ENCODE results near the gene MYRIP. TPM values are rescaled to one million over a fixed set of nuclear protein-coding genes. Genes with fewer than 3 reads are reported as not detected.

Gene MYRIP
- polyA plus RNA-seq, 3 donors: not detected

GRCh38 chr3:40137591-40138295 is 328.3 kb downstream of the MYRIP start:
- H3K4me2 ChIP-seq (replicated peaks; ENCODE audit: extremely low read depth, low read length, poor library complexity, severe bottlenecking): no peak overlapping the region
- no peak overlapping the region for H3K4me3 ChIP-seq (replicated peaks in 1 of 3; ENCODE audit: low read depth in 2 of 3, low read length in 3 of 3)
- intact Hi-C loops (cut with micrococcal nuclease): no loop called here
- H3K36me3 ChIP-seq (replicated peaks in 1 of 2; ENCODE audit: control insufficient read depth in 1 of 2, insufficient read depth in 2 of 2, low read length in 2 of 2): no peaks in the 10 kb centered on the region
- TF ChIP-seq CTCF (IDR thresholded peaks at IDR 0.05): no peak
- H3K27ac ChIP-seq (ENCODE audit: low read depth in 1 of 2, low read length in 2 of 2): no peak overlapping the region
- no peak overlapping the region for H2AFZ ChIP-seq (ENCODE audit: insufficient read depth, low read depth, low read length, poor library complexity, severe bottlenecking)
- no peak overlapping the region for H3K4me3 Mint-ChIP-seq
- no peaks in the 10 kb centered on the region for H3K79me2 ChIP-seq (ENCODE audit: insufficient read depth, low read length)
- H3K27ac Mint-ChIP-seq: no peak overlapping the region
- no peaks in the 10 kb centered on the region for H3K36me3 Mint-ChIP-seq
- peaks cover 3 to 6% of the 10 kb centered on the region in 2 donors for H3K9me3 ChIP-seq (replicated peaks in 1 of 2; ENCODE audit: control insufficient read depth in 1 of 2, insufficient read depth in 1 of 2, low read length in 2 of 2)
- H3K4me1 Mint-ChIP-seq: no peaks in the 10 kb centered on the region
- H3K27me3 ChIP-seq (ENCODE audit: control insufficient read depth in 2 of 2, insufficient read depth in 2 of 2, low read length in 2 of 2): no peaks in the 10 kb centered on the region
- no peaks in the 10 kb centered on the region for H4K20me1 ChIP-seq (ENCODE audit: insufficient read depth, low read length)
- 83% methylated on average over 2 of the region's 5 CpGs for WGBS (ENCODE audit: insufficient coverage)
- H3K9ac ChIP-seq (ENCODE audit: insufficient read depth, low read length, poor library complexity, severe bottlenecking): no peak overlapping the region
- no peak for DNase-seq
- no peaks in the 10 kb centered on the region for H3K4me1 ChIP-seq (ENCODE audit: control insufficient read depth in 1 of 2, insufficient read depth in 2 of 2, low read length in 2 of 2)
- peaks cover 1 to 4% (median 4%) of the 10 kb centered on the region in 3 donors for H3K27me3 Mint-ChIP-seq (ENCODE audit: low read depth in 3 of 3)
- peaks cover 7 to 27% (median 15%) of the 10 kb centered on the region in 7 donors for H3K9me3 Mint-ChIP-seq

GRCh38 chr3:40143283-40144090 is 334.1 kb downstream of the MYRIP start:
- Mint-ChIP-seq H3K27ac (no peak overlapping the region), H3K27me3 (ENCODE audit: low read depth in 3 of 3) (peaks cover 3 to 5% (median 4%) of the 10 kb centered on the region in 3 donors), H3K9me3 (peaks cover 0 to 11% (median 0%) of the 10 kb centered on the region in 7 donors), H3K4me3 (no peak overlapping the region), H3K4me1 (no peaks in the 10 kb centered on the region), H3K36me3 (no peaks in the 10 kb centered on the region)
- Histone ChIP-seq H3K4me3 (replicated peaks in 1 of 3; ENCODE audit: low read depth in 2 of 3, low read length in 3 of 3) (no peak overlapping the region), H2AFZ (ENCODE audit: insufficient read depth, low read depth, low read length, poor library complexity, severe bottlenecking) (no peak overlapping the region), H3K36me3 (replicated peaks in 1 of 2; ENCODE audit: control insufficient read depth in 1 of 2, insufficient read depth in 2 of 2, low read length in 2 of 2) (no peaks in the 10 kb centered on the region), H3K27ac (ENCODE audit: low read depth in 1 of 2, low read length in 2 of 2) (no peak overlapping the region), H3K4me2 (replicated peaks; ENCODE audit: extremely low read depth, low read length, poor library complexity, severe bottlenecking) (no peak overlapping the region), H3K9ac (ENCODE audit: insufficient read depth, low read length, poor library complexity, severe bottlenecking) (no peak overlapping the region), H3K27me3 (ENCODE audit: control insufficient read depth in 2 of 2, insufficient read depth in 2 of 2, low read length in 2 of 2) (no peaks in the 10 kb centered on the region), H3K79me2 (ENCODE audit: insufficient read depth, low read length) (no peaks in the 10 kb centered on the region), H3K4me1 (ENCODE audit: control insufficient read depth in 1 of 2, insufficient read depth in 2 of 2, low read length in 2 of 2) (no peaks in the 10 kb centered on the region), H3K9me3 (replicated peaks in 1 of 2; ENCODE audit: control insufficient read depth in 1 of 2, insufficient read depth in 1 of 2, low read length in 2 of 2) (no peaks in the 10 kb centered on the region), H4K20me1 (ENCODE audit: insufficient read depth, low read length) (no peaks in the 10 kb centered on the region)
- 83% methylated on average over 1 of the region's 10 CpGs for WGBS (ENCODE audit: insufficient coverage)
- no peak for DNase-seq
- no peak for TF ChIP-seq CTCF (IDR thresholded peaks at IDR 0.05)
- intact Hi-C loops (cut with micrococcal nuclease): no loop called here
